OCI-LY7 (cell line): ENCODE results near the gene ADGRD1. TPM values are rescaled to one million over a fixed set of nuclear protein-coding genes. Genes with fewer than 3 reads are reported as not detected.

Source experiments
- BruUV-seq: library from RNA; stranded (reverse); fragments of 400-500 nt; replicated peaks from 2 replicates; lab custom pipeline; 2021; lab: Mats Ljungman, UMichigan
- CTCF ChIA-PET: fragments of 300-600 bp; sonication (Branson Sonifier 250); formaldehyde crosslinking; loops from one replicate; lab custom pipeline; 2022; ENCODE audit warnings: antibody characterized with exemption; ENCODE audit not compliant: unreplicated experiment; lab: Charles Lee
- POLR2A ChIA-PET: fragments of 300-600 bp; sonication (Branson Sonifier 250); formaldehyde crosslinking; loops from one replicate; lab custom pipeline; 2022; ENCODE audit warnings: antibody characterized with exemption; lab: Charles Lee
- DNase-seq: peaks from one replicate; pipeline ENCODE4 v3.0.0-alpha.2; 2015; ENCODE audit warnings: low spot score
- H2AFZ ChIP-seq: fragments of 200-600 bp; sonication (generic), shearing (Covaris generic); 2 replicates; pipeline ENCODE4 v1.6.1; 2014; ENCODE audit warnings: mild to moderate bottlenecking, antibody characterized with exemption, low read length, moderate library complexity
- H3K27ac ChIP-seq: fragments of 200-600 bp; sonication (generic); 2 replicates; pipeline ENCODE4 v1.5.1; 2014; ENCODE audit warnings: mixed run types, low read depth, mild to moderate bottlenecking, moderate library complexity, low read length, inconsistent platforms; ENCODE audit not compliant: poor library complexity, severe bottlenecking
- H3K36me3 ChIP-seq: fragments of 200-600 bp; sonication (generic); 2 replicates; pipeline ENCODE4 v1.6.1; 2014; ENCODE audit warnings: mild to moderate bottlenecking, antibody characterized with exemption, low read length, moderate library complexity, mixed read lengths; ENCODE audit not compliant: insufficient read depth
- H3K4me1 ChIP-seq: fragments of 200-600 bp; sonication (generic); 2 replicates; pipeline ENCODE4 v1.5.1; 2014; ENCODE audit warnings: mild to moderate bottlenecking, low read length; ENCODE audit not compliant: insufficient read depth, poor library complexity, severe bottlenecking
- H3K4me2 ChIP-seq: fragments of 200-600 bp; sonication (generic); 2 replicates; pipeline ENCODE4 v1.6.1; 2014; ENCODE audit warnings: mild to moderate bottlenecking, low read length
- H3K4me3 ChIP-seq: fragments of 200-600 bp; sonication (generic); 2 replicates; pipeline ENCODE4 v1.5.1; 2014; ENCODE audit warnings: mild to moderate bottlenecking, low read depth, low read length; ENCODE audit not compliant: poor library complexity, severe bottlenecking
- H3K79me2 ChIP-seq: fragments of 200-600 bp; sonication (generic); 2 replicates; pipeline ENCODE4 v1.6.1; 2016; ENCODE audit warnings: low read depth, mild to moderate bottlenecking, low read length, moderate library complexity, mixed read lengths; ENCODE audit not compliant: insufficient read depth
- H3K9me2 ChIP-seq: fragments of 200-600 bp; sonication (generic); 2 replicates; pipeline ENCODE4 v1.6.1; 2016; ENCODE audit warnings: mild to moderate bottlenecking, low read length, mixed read lengths; ENCODE audit not compliant: insufficient read depth
- H3K9me3 ChIP-seq: fragments of 200-600 bp; sonication (generic); 2 replicates; pipeline ENCODE4 v1.6.1; 2014; ENCODE audit warnings: mild to moderate bottlenecking, mixed run types, low read length, mixed read lengths
- H4K20me1 ChIP-seq: fragments of 200-600 bp; sonication (generic); 2 replicates; pipeline ENCODE4 v1.6.1; 2014; ENCODE audit warnings: mild to moderate bottlenecking, antibody characterized with exemption, low read length, moderate library complexity, mixed read lengths; ENCODE audit not compliant: insufficient read depth
- CTCF ChIP-seq: fragments of 200-600 bp; sonication (generic); conservative IDR thresholded peaks from 2 replicates; pipeline ENCODE4 v1.5.1; 2014; ENCODE audit warnings: mild to moderate bottlenecking, antibody characterized with exemption, low read length, moderate library complexity, mixed read lengths
- EZH2phosphoT487 ChIP-seq: fragments of 200-600 bp; sonication (generic); IDR thresholded peaks from 2 replicates; pipeline ENCODE4 v1.6.1; 2018; ENCODE audit warnings: low read depth, borderline replicate concordance, mild to moderate bottlenecking, mixed run types, antibody characterized with exemption, low read length, moderate library complexity, mixed read lengths
- intact Hi-C: fragments of 100-400 bp; cut with micrococcal nuclease; formaldehyde crosslinking; loops from one replicate; pipeline ENCODE4 v1.10.0; 2022; ENCODE audit not compliant: unreplicated experiment
- total RNA-seq, 2 experiments: library from RNA; depleted of rRNA in 1 of 2; stranded (reverse); fragments of >200 nt in 1 of 2; shearing (Covaris generic) in 1 of 2; gene quantifications; 2 replicates each; pipeline ENCODE4 v1.2.3, GENCODE V29; 2014 to 2022

The ADGRD1 gene
- total RNA-seq, 2 experiments from 2014 or later = 1.0 to 1.7 TPM

GRCh38 chr12:130948136-130948535 is 5.6 kb upstream of the ADGRD1 start:
- Histone ChIP-seq H3K4me2 (no peak overlapping the region), H2AFZ (0 out of 2 replicates have a peak overlapping the region, but pooled peaks have one; percentile 15), H3K36me3 (no peaks in the 10 kb centered on the region), H3K9me3 (peaks cover 20% of the 10 kb centered on the region), H3K79me2 (no peaks in the 10 kb centered on the region), H3K27ac (no peak overlapping the region), H4K20me1 (no peaks in the 10 kb centered on the region), H3K4me1 (no peaks in the 10 kb centered on the region), H3K9me2 (no peaks in the 10 kb centered on the region), H3K4me3 (no peak overlapping the region)
- no peak for TF ChIP-seq CTCF
- TF ChIP-seq EZH2phosphoT487 = no peak
- no TSS peak for BruUV-seq
- ChIA-PET CTCF (no interaction called here), POLR2A (interaction anchor here (0.7 kb wide), 1 partner anchor 184 kb away, joined by 9 read pairs; no protein-coding TSS in a partner anchor)
- intact Hi-C loops = no loop called here
- DNase-seq = no peak

- no peak overlapping the region for H2AFZ ChIP-seq
- H3K9me2 ChIP-seq = no peaks in the 10 kb centered on the region
- no peak overlapping the region for H3K4me2 ChIP-seq
- intact Hi-C loops = no loop called here
- no peak for TF ChIP-seq CTCF
- no peak for TF ChIP-seq EZH2phosphoT487
- no peaks in the 10 kb centered on the region for H3K36me3 ChIP-seq
- H3K4me1 ChIP-seq = peaks cover 3% of the 10 kb centered on the region
- POLR2A ChIA-PET = no interaction called here
- no peak overlapping the region for H3K27ac ChIP-seq
- DNase-seq = no peak
- H3K9me3 ChIP-seq = peaks cover 20% of the 10 kb centered on the region
- no peaks in the 10 kb centered on the region for H4K20me1 ChIP-seq
- no peak overlapping the region for H3K4me3 ChIP-seq
- CTCF ChIA-PET = no interaction called here
- H3K79me2 ChIP-seq = no peaks in the 10 kb centered on the region
- no TSS peak for BruUV-seq
Measured at GRCh38 chr12:130948751-130949150, 5.0 kb upstream of the ADGRD1 start.

GRCh38 chr12:130949806-130950205 is 3.9 kb upstream of the ADGRD1 start:
- H3K36me3 ChIP-seq = no peaks in the 10 kb centered on the region
- intact Hi-C loops = no loop called here
- H2AFZ ChIP-seq = no peak overlapping the region
- POLR2A ChIA-PET = no interaction called here
- no peaks in the 10 kb centered on the region for H3K9me2 ChIP-seq
- H3K4me2 ChIP-seq = no peak overlapping the region
- H3K9me3 ChIP-seq = peaks cover 11% of the 10 kb centered on the region
- no peak overlapping the region for H3K27ac ChIP-seq
- TF ChIP-seq CTCF = no peak
- no peak for TF ChIP-seq EZH2phosphoT487
- H3K4me1 ChIP-seq = peaks cover 11% of the 10 kb centered on the region
- no peak overlapping the region for H3K4me3 ChIP-seq
- no peaks in the 10 kb centered on the region for H4K20me1 ChIP-seq
- CTCF ChIA-PET = no interaction called here
- no peaks in the 10 kb centered on the region for H3K79me2 ChIP-seq
- no TSS peak for BruUV-seq
- no peak for DNase-seq
